Astrocyte of the spinal cord (primary cell): ENCODE data around the gene ACTN1.
"Not testable (repeated sequence)": the region's sequence is repeated elsewhere in the genome, so short reads cannot be mapped to it uniquely, and the experiment has no call there.

Source experiments
- DNase-seq: peaks from one replicate; pipeline ENCODE4 v3.0.0; 2011; ENCODE audit warnings: low read depth, low spot score
- H3K4me3 ChIP-seq: 2 replicates; pipeline ENCODE4 v1.5.1; 2011; ENCODE audit warnings: low read depth, mild to moderate bottlenecking, low read length, moderate library complexity
- CTCF ChIP-seq: IDR thresholded peaks from 2 replicates; pipeline ENCODE4 v1.5.1; 2012; ENCODE audit warnings: low read depth, mild to moderate bottlenecking, low read length, inconsistent platforms
- in situ Hi-C: cut with HindIII; loops from 2 replicates; pipeline ENCODE4 v1.10.0; 2017; ENCODE audit warnings: low sequenced_read_pairs

ACTN1 gene

GRCh38 chr14:68976160-68977067 is 2.7 kb downstream of the ACTN1 start:
- no peak for TF ChIP-seq CTCF
- peak overlapping the region; percentile 94 for H3K4me3 ChIP-seq
- in situ Hi-C loops = no loop called here
- no peak for DNase-seq

DNA sequence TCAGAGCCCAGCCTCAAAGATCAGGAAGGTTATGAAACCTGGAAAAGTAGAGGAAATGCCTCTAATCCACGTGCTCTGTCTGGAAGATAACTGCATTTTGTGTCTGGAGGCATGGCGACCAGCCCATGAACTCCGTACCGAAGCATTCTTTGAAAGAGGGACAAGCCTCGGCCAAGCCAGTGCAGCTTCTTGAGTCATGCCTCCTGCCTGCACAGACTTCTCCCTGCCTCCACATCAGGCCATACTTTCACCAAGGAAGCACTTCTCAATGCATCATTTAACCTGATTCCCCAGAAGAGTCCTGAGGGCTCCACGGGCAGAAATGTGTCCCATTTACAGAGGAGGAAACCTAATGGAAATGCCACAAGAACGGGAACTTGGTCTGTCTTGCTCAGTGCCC is 3.4 kb downstream of the ACTN1 start:
- H3K4me3 ChIP-seq = peak overlapping the region; percentile 10
- in situ Hi-C loops = no loop called here
- peak; percentile 1 for TF ChIP-seq CTCF
- peak; percentile 84 for DNase-seq

DNA sequence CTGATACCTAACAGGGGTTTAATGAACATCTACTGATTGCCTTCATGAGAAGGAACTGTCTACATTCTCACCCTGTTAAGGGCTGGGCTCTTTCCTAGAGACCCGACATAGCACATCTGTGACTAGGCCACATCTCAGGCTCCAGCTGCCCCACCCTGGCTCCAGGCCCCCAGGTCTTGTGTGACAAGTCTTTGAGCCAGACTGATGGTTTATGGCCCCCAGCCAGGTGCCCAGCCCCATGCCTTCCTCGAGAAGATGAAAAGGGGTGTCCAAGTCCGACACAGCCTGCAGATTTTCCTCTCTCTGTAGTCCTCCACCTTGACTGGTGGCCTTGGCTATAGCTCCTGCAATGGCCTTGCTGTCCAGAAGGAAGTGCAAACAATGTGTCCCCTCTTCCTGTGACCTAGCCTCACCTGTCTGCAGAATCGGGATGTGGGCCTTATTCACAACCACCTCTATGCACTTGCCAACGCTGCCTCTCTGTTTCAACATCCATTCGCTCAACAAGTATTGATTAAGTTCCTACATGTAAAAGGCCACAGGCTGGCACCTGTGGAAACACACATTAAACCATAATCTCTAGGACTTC is 4.2 kb downstream of the ACTN1 start:
- in situ Hi-C loops = no loop called here
- H3K4me3 ChIP-seq = no peak overlapping the region
- TF ChIP-seq CTCF = no peak
- no peak for DNase-seq

- no peak for TF ChIP-seq CTCF
- H3K4me3 ChIP-seq = no peak overlapping the region
- in situ Hi-C loops = no loop called here
- DNase-seq = no peak
Observed at GRCh38 chr14:68973639-68974038, 5.5 kb downstream of the ACTN1 start.

DNA sequence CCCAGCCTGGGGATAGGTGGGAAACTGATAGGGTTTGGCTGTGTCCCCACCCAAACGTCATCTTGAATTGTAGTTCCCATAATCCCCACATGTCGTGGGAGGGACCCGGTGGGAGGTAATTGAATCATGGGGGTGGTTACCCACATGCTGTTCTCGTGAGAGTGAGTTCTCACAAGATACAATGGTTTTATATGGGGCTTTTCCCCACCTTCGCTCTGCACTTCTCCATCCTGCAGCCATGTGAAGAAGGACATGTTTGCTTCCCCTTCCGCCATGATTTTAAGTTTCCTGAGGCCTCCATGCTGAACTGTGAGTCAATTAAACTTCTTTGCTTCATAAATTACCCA is 5.9 kb downstream of the ACTN1 start:
- H3K4me3 ChIP-seq, DNase-seq, in situ Hi-C loops: not testable (repeated sequence)

GRCh38 chr14:68972507-68973218 is 6.4 kb downstream of the ACTN1 start:
- no peak for TF ChIP-seq CTCF
- peak; percentile 5 for DNase-seq
- in situ Hi-C loops = no loop called here
- H3K4me3 ChIP-seq = no peak overlapping the region
